Measurements from ENCODE around the gene THRB.

THRB gene

DNA sequence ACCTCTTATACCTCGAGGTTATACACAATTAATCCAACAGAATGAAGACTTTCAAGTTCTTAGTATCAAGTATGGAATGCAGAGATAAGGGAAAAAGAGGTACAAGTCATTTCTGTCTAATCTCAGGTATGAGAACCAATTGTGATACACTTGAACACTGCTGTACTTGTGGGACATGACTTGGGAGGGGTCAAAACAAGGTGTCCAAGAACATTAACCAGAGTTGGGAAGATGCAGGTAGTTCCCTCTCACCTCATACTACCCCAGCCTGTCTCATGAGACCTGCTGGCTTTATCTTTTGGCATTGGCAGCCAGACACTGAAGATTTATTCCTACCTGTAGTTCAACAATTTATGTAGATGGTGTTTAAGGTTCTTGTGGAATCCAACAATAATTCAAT lies 339.9 kb downstream of the THRB start:
- DNase-seq = no peak

DNA sequence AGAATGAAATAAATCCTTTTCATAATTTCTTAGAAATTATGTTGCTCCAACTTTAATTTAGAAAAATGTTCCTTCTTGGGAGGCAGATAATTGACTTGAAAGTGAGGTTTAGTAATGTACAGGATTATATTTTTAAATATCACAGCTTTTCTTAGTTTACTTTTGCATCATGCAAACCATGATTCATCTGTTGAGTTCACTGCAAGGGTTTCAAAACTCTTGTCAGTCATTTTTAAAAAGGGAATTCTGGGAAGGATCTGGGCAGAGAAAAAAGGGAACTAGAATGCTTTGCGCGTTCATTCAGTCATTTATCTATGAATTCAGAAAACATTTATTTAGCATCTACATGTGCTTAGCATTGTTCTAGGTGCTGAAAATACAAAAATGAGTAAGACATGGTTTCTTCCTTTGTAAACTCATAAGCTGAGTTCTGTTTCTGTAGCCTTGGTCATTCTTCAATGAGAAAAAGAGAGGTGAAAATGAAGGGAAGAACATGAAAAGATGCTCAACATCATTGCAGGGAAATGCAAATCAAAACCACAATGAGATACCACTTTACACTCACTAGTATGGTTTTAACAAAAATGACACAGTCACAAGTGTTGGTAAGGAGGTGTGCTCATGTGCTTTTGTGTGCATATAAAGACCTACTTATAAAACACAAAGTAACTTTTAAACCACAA lies 340.5 kb downstream of the THRB start:
- DNase-seq = no peak

DNA sequence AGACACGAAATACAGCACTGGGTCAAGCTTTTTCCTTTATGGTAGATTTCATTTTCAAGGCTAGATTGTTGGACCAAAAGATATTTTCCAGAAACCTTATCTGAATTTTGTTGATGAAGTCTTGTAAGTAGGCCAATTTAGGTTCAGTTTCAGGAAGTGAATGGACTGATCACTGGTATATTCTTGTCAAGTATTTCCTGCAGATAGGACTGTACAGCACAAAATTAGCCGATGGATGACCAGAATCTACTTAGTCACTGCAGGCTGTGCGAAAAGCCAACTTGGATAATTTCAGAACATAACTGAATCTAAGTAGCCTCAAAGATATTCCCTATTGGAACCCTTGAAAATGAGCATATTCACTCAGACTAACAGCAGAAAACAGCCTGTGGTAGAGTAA lies 343.1 kb downstream of the THRB start:
- no peak for DNase-seq

DNA sequence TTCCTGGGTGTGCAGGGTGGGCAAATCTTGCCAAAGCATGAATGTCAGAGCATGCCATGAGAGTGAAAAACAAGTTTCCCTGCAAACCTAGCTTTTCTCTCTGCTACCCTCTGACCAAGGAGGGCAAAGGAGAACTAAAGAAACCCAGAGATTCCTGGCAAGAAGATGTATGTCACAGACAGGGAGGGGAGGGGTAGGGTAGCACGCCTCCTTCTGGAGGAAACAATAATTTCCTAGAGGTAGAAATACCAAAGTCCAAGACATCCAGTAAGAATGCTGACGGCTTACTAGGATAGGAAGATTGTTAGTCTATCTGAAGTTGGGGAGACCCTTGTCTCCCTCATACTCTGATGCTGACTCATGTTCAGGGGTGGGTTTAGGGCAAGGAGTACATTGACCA lies 345.6 kb downstream of the THRB start:
- no peak for DNase-seq

DNA sequence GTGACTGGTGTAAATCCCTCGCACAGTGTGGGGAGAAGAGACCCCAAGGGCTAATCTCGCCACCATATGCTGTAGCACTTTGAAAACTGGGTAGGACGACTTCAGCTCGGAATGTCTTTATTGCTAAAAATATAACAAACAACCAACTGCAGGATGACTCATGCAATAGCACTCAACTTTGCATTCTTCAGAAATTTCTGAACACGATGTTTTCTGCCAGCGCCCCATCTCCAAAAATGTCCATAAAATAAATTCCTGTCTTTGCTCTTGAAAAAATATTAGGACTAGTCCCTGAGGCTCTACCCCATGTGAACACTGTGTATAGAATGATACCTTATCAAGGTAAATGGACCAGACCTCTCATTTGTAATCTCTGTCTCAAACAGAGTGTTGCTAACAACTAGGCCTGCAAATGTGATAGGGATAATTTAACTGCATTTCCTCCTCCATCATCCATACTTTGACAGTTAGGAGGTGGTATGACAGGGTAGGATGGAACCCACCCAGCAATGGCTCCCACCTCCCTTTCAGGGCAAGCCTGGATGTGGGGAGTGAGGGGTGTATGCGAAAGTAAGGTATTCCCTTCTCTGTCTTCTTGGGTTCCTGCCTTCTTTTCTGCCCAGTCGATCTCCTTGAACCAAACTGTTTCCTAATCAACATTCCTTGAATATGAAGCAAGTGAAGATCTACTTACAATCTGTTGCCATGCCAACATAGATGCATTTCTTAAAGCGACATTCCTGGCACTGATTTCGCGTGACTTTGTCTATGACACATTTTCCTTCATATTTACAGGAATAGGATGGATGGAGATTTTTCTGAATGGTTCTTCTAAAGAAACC lies 348.4 kb downstream of the THRB start:
- DNase-seq = peak in 5 of 56 donors; percentile 9 to 24 (median 16)

DNA sequence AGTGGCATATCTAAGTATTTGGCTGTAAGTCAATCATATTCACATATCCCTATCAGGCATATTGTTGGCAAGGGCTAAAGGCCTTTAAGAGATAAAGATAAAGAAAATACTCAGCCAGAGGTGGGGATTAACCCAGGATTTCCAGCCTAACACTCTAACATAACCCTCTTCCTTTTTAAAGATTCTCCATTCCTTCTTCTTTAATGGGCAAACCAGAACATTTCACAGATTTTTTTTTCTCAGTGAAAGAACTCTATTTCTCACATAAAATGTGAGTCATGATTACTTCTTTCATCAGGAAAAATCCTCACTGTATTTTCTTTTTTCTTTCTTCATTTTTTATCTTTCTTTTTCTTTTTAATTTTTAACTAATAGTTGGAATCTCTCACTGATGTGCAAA lies 349.2 kb downstream of the THRB start:
- no peak for DNase-seq

DNA sequence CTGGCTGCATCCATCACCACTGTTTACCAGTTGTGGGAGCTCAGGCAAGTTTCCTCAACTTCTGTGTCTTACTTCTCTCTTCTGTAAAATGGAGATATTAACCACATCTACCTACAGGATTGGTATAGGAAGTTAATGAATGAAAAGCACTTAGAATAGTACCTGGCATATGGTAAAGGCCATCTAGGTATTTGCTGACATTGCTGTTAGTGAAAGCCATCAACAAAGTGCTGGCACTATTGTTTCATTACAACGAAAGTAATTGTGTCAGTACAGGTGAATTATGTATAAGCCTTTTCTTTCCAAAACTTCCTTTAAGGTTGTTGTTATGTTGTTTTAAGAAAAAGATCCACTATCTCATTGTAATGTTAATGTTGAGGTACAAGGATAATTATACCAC lies 352.5 kb downstream of the THRB start:
- no peak for DNase-seq

DNA sequence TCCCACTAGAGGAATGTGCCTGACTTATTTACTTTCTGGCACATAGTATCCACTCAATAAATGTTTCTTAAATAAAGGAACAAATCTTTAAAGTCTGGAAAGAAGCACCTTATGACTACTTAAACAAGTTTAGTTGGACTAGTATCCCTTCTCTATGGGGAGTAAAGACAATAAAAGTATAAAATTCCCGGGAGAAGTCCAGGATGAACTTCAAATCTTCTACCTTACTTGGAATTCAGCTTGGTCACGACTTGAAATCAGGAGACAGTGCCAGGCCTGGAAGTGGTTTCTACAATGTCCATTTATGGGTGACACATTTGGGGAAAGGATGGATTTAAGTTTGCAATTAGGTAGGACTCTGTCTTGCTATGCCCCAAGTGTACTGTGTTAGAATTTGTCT lies 353.1 kb downstream of the THRB start:
- DNase-seq = no peak

DNA sequence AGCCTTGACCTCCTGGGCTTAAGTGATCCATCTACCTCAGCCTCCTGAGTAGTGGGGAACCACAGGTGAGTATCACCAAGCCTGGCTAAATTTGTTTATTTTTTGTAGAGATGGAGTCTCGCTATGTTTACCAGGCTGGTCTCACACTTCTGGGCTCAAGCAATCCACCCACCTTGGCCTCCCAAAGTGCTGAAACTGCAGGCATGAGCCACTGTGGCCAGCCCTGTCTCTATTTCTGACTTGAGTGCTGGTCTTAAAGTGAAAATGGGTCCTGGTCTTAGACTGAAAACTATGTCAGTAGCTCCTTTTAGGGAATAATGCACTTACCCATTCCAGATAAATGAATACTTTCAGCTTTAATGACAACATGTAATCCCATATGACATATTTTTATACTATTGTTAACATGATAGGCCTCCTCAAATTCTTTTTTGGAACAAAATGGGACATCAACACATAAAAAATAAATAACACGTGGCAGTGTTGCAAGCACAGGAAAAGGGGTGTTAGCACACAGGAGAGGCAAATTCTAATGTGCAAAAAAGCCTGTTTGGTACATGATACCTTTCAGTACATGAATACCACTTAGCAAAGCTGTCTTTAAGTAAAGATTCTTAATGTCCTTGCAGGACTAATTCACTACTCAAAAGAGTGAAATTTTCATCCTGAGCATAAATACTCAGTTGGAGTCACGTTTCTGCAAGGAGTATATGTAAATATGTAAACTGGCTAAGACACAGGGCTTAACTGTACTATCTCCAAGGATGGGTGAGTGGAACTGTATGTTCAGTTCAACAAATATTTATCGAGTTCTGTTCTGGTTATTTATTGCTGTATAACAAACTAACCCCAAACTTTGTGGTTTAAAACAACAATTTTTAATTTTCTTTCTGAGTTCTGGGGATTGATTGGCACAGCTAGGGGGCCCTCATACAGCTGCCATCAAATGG lies 354.9 kb downstream of the THRB start:
- no peak for DNase-seq

DNA sequence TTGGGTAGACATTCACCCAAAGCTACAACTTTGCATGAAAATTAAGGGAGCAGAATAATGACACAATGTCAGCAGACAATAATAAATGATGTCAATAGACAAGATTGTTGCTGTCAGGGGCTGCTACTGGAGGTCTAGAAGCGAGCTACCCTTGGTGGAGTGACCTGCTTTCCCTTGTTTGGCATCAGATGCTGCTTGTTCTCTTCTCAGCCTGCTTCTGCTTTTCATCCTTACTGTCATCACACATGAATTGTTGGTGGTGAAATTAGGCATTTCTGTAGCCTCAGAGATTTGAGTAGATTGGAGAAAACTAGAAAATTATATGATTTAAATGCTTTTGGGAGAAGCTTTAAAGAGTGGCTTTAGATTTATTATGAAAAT lies 355.8 kb downstream of the THRB start:
- DNase-seq = no peak

DNA sequence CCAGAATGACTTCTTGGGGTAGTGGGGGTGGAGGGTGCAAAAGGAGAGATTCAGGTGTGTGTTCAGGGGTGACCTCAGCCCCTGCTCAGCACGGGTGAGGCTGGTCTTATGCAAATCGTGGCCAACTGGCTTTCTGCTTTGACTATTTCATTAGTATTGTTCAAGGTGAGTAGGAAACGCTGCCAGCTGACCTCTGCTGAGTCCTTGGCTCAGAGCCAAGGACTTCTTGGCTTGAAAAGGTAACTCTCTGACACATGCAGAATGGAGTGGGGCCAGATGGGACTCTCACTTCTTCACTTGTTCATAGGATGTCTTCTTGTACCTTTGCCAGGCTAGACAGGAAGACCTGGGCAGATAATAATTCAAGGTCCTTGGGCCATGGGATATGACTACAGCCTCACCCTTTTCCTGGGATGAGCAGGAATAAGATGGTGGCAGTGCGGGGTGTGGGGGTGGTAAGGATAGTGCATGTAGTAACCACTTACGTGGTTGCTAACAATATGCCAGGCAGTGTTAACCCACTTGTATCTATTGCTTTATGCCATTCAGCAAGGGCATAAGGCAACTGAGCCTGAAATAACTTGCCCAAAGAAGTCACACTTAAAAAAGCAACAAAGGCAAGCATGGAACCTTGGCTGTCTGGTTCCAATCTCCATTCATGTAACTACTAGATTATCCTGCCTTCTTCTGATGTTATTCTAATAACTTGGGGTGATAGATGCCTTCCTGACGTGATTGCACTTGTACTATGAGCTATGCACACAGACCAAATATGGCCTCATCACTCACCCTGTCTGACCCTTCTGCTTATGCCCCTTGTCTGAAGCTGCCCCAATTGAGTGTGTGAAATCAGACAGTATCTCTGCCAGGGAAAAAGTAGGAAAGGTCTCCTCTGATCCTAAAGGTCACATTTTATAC lies 356.4 kb downstream of the THRB start:
- no peak for DNase-seq

DNA sequence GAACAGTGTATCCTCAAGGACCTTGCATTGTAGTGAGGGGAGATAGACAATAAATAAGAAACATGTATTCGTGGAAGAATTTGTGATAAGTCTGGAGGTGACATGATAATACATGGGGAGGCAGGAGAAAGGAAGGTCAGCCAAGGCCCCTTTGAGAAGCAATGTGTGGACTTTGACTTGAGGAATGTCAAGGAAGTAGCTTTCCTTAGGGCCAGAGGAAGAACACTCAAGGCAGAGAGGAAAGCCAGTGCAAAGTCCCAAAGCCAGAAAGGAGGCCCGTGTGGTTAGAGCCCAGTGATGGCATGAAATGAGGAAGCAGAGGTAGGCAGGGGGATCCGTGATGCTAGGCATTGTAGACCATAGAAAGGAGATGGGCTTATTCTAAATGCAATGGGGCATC lies 357.3 kb downstream of the THRB start:
- no peak for DNase-seq

DNA sequence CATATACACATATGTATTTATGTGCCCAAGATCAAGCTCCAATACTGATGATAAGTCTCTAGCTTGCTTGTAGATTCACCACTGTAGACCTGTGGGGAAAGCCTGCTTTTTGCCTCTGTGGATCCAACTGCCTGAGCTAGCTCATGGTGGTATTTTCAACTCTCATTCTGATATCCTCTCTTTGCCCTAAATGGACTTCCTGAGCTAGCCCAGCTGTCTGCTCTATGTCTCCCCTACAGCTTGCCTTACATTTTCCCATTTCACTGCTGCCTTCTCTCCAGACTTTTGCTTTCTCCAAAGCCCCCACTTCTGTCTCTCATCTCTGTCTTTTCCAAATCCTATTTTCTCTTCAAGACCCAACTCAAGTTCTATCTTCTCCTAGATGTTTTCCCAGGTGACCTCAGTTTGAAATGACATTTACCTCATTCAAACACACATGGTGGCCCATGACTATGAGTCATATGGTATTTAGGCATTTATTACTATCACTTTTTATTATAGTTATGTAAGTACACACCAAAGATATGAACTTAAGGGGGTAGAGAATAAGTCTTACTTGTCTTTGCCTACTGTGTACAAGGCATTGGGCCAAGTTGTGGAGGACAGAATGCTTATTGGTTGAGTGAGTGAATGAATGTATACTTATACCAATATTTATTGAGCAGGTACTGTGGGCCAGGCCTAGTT lies 357.9 kb downstream of the THRB start:
- DNase-seq = no peak

DNA sequence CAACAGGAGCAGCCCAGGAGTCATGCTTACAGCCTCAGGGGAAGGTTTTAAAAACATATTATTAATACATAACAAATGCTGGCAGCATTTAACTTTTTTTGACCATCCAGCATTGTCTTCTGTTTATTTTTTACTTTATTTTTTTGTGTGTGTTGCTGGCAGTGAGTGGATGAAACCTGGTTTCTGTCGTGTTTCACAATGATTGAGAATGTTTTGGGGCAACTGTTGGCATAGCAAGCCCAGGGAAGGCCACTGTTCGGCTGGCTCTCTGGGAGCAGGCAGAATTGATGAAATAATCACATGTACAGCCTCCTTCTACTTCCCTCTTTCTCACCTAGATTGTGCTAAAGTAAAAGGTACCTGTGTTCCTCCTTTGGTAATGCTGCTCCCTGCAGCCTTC lies 359.4 kb downstream of the THRB start:
- DNase-seq = no peak

DNA sequence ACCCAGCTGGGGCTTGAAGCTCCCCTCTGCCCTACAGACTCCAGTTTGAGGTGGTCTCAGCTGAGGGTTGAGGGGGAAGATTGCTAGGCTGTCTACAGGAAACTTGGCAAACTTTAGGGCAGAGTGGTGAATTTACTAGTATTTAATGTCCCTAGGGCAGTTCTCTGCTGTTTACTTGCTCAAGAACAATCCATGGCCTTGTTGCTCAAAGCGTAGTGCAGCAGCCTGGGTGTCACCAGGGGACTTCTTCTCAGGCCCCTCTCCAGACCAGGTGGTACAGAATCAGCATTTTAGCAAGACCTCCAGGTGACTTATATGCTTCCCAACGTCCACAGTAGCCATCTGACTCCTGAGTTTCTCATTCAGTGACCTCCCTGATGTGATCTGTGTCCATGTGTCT lies 360.7 kb downstream of the THRB start:
- DNase-seq = no peak

DNA sequence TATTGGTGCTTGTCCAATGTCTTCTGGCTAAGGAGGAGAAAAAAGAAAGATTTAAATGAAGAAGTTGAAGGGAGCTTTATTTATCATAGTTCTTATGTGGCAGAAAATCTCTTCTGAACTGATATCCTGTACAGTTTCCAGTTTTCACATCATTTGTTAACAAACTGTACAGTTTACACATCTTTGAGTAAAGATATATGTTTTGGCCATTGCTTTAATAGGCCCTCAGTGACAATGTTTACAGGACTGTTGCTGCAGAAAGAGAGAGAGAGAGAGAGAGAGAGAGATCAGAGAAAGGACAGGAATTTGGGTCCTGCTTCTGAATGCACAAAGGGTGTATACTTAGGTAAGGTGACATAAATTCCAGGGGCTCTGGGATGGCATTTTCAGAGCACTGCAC lies 361.2 kb downstream of the THRB start:
- DNase-seq = no peak

DNA sequence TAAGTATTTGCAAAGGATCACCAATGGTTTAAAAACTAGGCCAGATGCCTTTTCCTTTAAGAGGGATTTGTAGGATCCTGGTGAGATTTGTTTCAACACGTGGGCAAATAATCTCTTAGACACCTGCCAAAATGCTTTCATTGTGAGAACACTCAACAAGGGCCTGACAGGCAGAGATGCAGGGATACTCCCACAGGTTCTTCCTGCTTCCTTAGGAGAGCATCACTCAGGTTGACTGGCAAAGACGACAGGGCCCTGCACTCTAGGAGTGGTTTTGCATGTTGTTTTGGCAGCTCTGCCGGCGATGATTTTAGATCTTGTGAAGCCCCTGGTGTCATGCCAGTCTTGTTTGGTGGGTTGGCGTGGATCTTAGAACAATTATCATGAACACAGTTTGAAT lies 365.1 kb downstream of the THRB start:
- no peak for DNase-seq

DNA sequence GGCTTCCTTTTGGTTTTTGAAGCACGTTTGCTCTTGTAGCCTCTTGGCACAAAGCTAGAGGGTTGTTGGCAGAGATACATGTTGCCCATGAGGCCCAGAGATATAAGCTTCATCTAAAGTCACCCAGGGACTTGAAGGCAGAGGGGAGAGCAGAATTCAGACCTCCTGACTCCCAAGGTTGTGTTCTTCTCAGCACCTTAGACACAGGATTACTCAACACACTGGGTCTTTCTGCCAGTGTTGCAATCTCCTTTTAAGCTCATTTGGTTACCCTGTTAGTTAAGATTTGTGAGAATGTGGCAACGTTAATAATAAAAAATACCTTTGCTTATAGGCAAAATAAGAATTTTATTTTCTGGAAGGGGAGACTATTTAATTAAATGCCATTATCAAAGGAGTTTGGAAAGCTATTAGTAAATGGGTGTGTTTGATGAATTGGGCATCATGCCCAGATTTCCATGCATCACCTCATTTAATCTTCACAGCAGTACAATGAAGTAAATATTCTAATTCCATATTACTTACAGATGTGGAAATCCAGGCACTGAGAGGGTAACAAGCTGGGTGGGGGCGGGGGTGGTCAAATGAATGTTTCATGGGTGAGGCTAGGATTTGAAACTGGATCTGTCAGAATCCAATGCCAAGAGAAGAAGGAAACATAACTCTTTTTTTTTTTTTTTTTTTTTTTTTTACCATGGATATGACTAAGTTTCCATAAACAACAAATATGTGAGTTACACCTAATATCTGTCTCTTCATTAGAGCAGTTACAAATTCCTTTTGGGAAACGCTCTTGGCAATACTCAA lies 366.2 kb downstream of the THRB start:
- no peak for DNase-seq

DNA sequence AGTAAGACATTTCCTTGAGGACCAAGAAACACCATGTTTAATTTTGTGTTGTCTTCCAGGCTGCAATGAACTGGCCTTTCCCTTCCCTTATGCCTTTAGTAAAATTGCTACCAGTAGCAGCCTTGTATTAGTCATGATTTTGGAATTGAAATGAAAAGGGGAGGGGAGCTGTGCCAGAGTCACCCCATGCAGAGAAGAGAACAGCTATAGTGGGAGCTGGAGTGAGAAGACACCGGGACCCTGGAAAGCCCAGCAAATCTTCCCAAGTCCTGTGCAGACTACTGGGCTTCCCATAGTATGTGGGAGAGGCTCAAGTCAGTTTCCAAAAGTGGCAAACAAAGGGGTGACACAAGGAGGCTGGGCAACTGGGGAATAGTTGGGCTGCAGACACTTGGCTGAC lies 371.1 kb downstream of the THRB start:
- no peak for DNase-seq

All from amygdala (tissue), 56 donors.